Vagina (tissue), 2 donors: ENCODE measurements around the gene KLK13.

Experiments
- POLR2AphosphoS5 ChIP-seq, 2 donors: sonication (generic); formaldehyde crosslinking; IDR thresholded peaks; one replicate each; pipeline ENCODE4 v1.9.0; 2017; ENCODE audit warnings: antibody characterized with exemption in 2 of 2, mild to moderate bottlenecking in 2 of 2, low read depth in 1 of 2; ENCODE audit not compliant: insufficient read depth in 1 of 2
- TF ChIP-seq, protein P1 (sequence below), 3 experiments: fragments of 450-650 bp in 2 of 3; fragments of 200-600 bp in 1 of 3; sonication (generic) in 1 of 3; IDR thresholded peaks; one replicate each; pipeline ENCODE4 v1.5.1; 2017 to 2019; ENCODE audit warnings: antibody characterized with exemption in 3 of 3, mild to moderate bottlenecking in 2 of 3, moderate library complexity in 2 of 3

DNA sequence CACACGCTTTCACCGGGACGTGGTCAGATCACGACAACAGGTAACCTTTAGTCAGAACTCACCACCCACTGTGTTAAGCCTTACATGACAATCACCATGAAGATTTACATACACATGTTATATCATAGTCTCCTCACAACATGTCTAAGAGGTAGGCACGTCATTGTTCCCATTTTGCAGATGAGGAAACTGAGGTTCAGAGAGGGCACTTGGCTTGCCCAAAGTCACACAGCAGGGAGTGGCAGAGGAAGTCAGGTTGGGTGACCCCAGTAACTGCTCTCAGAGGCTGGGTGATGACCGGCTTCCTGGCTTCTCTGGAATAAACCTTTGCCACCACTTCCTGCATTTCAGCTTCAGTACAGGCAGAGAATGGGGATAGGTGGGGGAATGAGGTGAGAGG is 50.6 kb downstream of the KLK13 start:
- TF ChIP-seq, protein P1, sequence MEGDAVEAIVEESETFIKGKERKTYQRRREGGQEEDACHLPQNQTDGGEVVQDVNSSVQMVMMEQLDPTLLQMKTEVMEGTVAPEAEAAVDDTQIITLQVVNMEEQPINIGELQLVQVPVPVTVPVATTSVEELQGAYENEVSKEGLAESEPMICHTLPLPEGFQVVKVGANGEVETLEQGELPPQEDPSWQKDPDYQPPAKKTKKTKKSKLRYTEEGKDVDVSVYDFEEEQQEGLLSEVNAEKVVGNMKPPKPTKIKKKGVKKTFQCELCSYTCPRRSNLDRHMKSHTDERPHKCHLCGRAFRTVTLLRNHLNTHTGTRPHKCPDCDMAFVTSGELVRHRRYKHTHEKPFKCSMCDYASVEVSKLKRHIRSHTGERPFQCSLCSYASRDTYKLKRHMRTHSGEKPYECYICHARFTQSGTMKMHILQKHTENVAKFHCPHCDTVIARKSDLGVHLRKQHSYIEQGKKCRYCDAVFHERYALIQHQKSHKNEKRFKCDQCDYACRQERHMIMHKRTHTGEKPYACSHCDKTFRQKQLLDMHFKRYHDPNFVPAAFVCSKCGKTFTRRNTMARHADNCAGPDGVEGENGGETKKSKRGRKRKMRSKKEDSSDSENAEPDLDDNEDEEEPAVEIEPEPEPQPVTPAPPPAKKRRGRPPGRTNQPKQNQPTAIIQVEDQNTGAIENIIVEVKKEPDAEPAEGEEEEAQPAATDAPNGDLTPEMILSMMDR (IDR thresholded peaks at IDR 0.05), result no peak
- no peak for TF ChIP-seq POLR2AphosphoS5 (IDR thresholded peaks at IDR 0.05; ENCODE audit: insufficient read depth in 1 of 2, low read depth in 1 of 2)
